IPS DF 6.9 (cell line): ENCODE measurements around the gene TMEM259.

ENCODE experiments used
- DNase-seq: peaks from one replicate; pipeline ENCODE4 v3.0.0-alpha.2; 2013; ENCODE audit warnings: low read depth, low spot score
- H3K27ac ChIP-seq: one replicate; pipeline ENCODE4 v1.5.1; 2013; ENCODE audit warnings: low read length, control low read depth
- H3K27me3 ChIP-seq: 2 replicates; pipeline ENCODE4 v1.6.1; 2013; ENCODE audit warnings: mild to moderate bottlenecking, low read length; ENCODE audit not compliant: control insufficient read depth, insufficient read depth
- H3K36me3 ChIP-seq: 2 replicates; pipeline ENCODE4 v1.6.1; 2013; ENCODE audit warnings: low read length; ENCODE audit not compliant: control insufficient read depth, insufficient read depth
- H3K4me1 ChIP-seq: 2 replicates; pipeline ENCODE4 v1.6.1; 2013; ENCODE audit warnings: low read length; ENCODE audit not compliant: control insufficient read depth, insufficient read depth
- H3K4me3 ChIP-seq: 2 replicates; pipeline ENCODE4 v1.5.1; 2013; ENCODE audit warnings: mild to moderate bottlenecking, low read length
- H3K9me3 ChIP-seq: 2 replicates; pipeline ENCODE4 v1.6.1; 2013; ENCODE audit warnings: low read length, inconsistent platforms; ENCODE audit not compliant: control insufficient read depth, insufficient read depth
- WGBS: extraction: QIAGEN DNeasy Blood & Tissue Kit; methylation state at CpG from one replicate; pipeline ENCODE4 v1.1.7; 2013; ENCODE audit warnings: mixed read lengths, missing lambda C conversion rate; ENCODE audit not compliant: insufficient read length, insufficient coverage; 5-methylcytosine and 5-hydroxymethylcytosine counted together

TMEM259 gene

DNA sequence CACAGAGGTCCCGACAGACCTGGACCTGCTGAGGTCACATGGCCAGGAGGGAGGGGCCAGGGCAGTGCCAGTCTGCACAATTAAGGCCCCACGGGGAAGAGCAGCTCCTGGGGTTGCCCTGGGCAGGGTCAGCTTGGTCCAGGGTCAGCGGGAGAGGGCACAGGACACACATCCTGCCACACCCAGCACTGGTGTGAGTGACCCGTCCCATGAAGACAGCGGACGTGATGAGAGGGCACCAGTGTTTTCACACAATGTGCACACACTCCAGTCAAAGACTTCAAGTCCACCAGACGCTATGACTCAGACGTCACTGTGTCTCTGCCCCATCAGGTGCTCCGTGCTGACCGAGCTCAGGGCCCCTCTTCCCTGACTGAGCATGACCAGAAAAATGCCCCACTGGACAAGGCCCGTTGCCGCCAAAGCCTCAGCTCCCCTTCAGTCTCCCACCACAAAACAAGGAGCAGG lies 4.2 kb downstream of the TMEM259 start:
- Histone ChIP-seq H3K9me3 (no peaks in the 10 kb centered on the region), H3K27me3 (no peaks in the 10 kb centered on the region), H3K4me3 (no peak overlapping the region), H3K27ac (no peak overlapping the region), H3K4me1 (peaks cover 18% of the 10 kb centered on the region), H3K36me3 (peaks cover 21% of the 10 kb centered on the region; the same call in 1 of the 2 replicates)
- no CpG with 5 or more reads among the region's 12 CpGs for WGBS
- no peak for DNase-seq

DNA sequence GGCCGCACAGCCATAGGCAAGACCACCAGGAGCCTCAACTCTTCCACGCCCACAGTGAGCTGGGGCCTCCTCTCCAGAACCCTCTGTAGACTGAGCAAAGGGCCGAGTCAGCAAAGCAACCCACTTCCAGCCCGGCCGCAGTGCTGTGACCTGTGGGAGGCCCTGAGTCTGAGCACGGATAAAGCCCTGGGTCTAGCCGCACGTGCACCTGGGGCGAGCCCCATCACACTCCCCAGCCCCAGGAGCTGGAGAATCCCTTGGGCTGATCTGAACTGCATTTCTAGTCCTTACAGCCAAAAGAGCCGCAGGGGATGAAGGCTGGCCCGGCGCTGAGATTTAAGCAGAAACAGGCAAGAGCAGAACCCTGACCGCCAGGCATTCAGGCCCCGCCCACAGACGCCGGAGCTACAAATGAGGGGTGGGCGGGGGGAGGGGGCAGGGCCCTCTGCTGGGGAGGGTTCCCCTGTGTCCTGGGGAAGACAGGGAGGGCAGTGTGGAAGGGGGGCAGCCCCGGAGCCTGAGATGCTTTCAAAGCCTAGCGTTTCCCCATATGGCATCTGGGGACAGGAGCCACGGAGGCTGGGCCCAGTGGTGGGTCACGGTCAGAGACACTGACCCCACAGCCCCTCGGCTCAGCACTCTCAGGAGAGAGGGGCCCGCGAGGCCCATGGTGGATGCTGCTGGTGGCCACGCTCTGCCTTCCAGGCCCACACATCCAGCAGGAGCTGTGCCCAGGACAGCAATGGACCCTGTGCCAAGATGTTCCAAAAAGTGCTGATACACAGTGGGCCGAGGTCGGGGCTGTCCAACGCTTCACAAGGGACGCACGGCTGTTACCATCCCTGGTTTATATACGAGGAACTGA lies 4.9 kb downstream of the TMEM259 start:
- no CpG with 5 or more reads among the region's 31 CpGs for WGBS
- H3K4me1 ChIP-seq = peaks cover 18% of the 10 kb centered on the region
- H3K27me3 ChIP-seq = no peaks in the 10 kb centered on the region
- H3K36me3 ChIP-seq = peaks cover 26% of the 10 kb centered on the region
- H3K4me3 ChIP-seq = no peak overlapping the region
- DNase-seq = no peak
- no peak overlapping the region for H3K27ac ChIP-seq
- no peaks in the 10 kb centered on the region for H3K9me3 ChIP-seq

DNA sequence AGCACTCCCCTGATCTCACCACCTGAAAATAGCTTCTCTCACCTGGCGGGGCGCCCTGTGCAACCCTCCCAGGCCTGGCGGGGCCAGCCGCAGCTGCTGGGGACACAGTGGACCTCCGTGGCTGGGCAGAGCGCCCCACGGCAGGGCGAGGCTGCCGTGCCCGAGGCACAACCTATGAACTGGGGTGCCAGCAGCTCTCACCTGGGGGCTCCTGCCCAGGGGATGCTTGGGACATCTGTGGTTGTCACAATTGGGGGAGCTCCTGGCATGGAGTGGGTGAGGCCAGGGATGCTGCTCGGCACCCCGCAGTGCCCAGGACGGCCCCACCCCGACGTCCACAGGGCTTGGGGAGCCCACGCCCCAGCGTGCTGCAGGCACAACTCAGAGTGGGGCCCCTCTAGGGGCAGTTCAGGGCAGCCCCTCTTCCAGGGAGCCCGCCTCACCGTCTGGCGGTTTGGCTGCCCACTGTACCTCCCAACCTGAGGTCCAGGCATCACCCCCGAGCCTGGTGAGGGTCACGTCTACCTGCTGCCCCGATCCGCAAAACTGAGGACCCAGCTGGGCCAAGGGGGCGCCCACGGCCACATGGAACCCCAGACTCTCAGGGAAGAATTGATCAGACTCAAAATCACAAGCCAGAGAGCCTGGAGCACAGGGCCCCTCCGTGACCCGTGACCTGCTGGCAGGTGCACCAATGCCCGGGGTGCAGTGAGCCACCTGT lies 5.7 kb downstream of the TMEM259 start:
- Histone ChIP-seq H3K4me1 (peaks cover 18% of the 10 kb centered on the region), H3K36me3 (peaks cover 32% of the 10 kb centered on the region), H3K4me3 (no peak overlapping the region), H3K27ac (no peak overlapping the region), H3K9me3 (no peaks in the 10 kb centered on the region), H3K27me3 (no peaks in the 10 kb centered on the region)
- no CpG with 5 or more reads among the region's 29 CpGs for WGBS
- DNase-seq = no peak

GRCh38 chr19:1014161-1015060 lies 6.5 kb downstream of the TMEM259 start:
- no peaks in the 10 kb centered on the region for H3K27me3 ChIP-seq
- peaks cover 13% of the 10 kb centered on the region for H3K4me1 ChIP-seq
- no peak overlapping the region for H3K4me3 ChIP-seq
- H3K9me3 ChIP-seq = no peaks in the 10 kb centered on the region
- H3K27ac ChIP-seq = no peak overlapping the region
- WGBS = no CpG with 5 or more reads among the region's 49 CpGs
- DNase-seq = no peak
- H3K36me3 ChIP-seq = peaks cover 35% of the 10 kb centered on the region

DNA sequence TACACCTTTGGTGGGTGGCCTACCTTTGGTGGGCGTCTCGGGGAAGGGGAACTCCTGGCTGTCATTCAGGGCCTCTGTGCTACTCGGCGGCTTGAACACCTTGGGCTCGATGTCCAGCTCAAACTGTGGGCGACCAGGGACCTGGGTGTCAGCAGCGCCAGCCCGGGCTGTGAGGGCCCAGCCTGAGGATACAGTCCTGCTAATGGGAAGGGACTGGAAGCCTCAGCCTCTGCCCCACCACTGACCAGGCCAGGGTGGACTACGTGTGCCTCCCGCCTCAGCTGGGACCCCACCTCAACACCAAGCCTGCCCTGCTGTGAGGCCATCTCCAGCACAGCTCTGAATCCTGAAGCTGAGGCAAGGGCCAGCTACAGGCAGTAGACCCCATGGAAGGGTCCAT lies 7.7 kb downstream of the TMEM259 start:
- peaks cover 11% of the 10 kb centered on the region for H3K4me1 ChIP-seq
- H3K27ac ChIP-seq = no peak overlapping the region
- no peaks in the 10 kb centered on the region for H3K9me3 ChIP-seq
- no peak for DNase-seq
- H3K36me3 ChIP-seq = peaks cover 35% of the 10 kb centered on the region
- no peaks in the 10 kb centered on the region for H3K27me3 ChIP-seq
- no peak overlapping the region for H3K4me3 ChIP-seq
- WGBS = no CpG with 5 or more reads among the region's 10 CpGs

DNA sequence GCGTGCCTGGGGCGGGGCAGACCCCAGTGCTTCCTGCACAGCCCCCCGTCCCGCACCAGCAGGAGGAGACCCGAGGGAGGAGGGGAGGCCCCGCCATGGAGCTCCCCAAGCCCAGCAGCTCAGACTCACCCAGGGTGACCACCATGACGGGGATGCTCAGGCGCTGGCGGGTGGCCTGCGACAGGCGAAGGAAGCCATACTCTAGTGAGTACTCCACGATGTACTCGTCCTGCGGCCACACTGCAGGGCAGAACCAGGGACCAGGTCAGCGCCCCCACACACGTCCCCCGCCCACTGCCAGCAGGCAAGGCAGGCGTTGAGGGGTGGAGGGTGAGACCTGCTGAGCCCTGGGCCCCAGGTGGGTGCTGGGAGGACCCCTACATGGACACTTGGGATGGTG lies 8.6 kb downstream of the TMEM259 start:
- no peak for DNase-seq
- no peak overlapping the region for H3K4me3 ChIP-seq
- no peak overlapping the region for H3K27ac ChIP-seq
- H3K9me3 ChIP-seq = no peaks in the 10 kb centered on the region
- H3K4me1 ChIP-seq = peaks cover 10% of the 10 kb centered on the region
- no CpG with 5 or more reads among the region's 18 CpGs for WGBS
- no peaks in the 10 kb centered on the region for H3K27me3 ChIP-seq
- H3K36me3 ChIP-seq = peaks cover 35% of the 10 kb centered on the region

GRCh38 chr19:1011831-1012333 lies 9.0 kb downstream of the TMEM259 start:
- no CpG with 5 or more reads among the region's 36 CpGs for WGBS
- Histone ChIP-seq H3K36me3 (peaks cover 35% of the 10 kb centered on the region), H3K4me1 (peaks cover 6% of the 10 kb centered on the region), H3K27ac (no peak overlapping the region), H3K4me3 (no peak overlapping the region), H3K27me3 (no peaks in the 10 kb centered on the region), H3K9me3 (no peaks in the 10 kb centered on the region)
- no peak for DNase-seq

DNA sequence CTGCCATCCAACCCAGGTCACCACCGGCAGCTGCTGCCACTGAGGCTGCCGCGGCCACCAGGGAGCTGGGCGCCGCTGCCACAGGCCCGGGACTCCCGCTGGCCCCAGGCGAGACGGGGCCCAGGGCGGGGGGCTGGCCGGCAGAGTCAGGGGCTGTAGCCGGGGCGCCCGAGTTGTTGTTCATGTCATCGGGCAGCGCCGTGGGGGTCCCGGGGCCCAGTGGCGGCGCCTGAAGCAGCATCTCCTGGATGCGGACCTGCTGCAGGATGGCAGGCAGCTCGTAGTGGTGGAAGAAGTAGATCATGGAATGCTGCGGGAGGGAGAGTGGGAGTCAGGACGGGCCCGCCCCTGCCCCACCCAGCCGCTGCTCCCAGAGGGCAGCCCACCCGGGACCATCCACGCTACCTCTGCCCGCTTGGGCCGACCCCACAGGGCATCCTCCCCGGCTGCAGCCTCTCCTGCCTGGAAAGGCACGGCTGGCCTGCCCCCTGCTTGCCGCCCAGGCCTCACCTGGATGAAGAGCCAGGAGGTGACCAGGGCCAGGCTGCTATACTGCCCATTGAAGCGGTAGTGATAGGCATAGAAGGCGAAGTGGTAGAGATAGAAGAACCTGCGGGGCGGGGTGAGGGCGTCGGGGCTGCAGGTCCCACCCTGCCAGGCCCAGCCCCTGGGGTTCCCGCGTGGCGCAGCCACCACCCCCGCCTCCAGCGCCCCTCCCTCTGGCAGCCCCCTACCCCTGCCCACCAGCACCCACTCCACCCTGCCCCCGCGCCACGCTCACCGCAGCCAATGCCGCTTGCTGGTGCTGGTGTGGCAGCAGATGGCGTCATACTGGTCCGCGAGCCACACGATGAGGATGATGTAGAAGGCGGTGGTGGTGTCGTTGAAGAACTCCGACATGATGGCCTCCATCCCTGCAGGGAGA lies 10.1 kb downstream of the TMEM259 start:
- peaks cover 35% of the 10 kb centered on the region for H3K36me3 ChIP-seq
- no peak for DNase-seq
- no peak overlapping the region for H3K27ac ChIP-seq
- no peaks in the 10 kb centered on the region; the same call in 1 of the 2 replicates for H3K4me1 ChIP-seq
- H3K4me3 ChIP-seq = no peak overlapping the region
- WGBS = no CpG with 5 or more reads among the region's 56 CpGs
- H3K27me3 ChIP-seq = no peaks in the 10 kb centered on the region
- H3K9me3 ChIP-seq = no peaks in the 10 kb centered on the region

- Histone ChIP-seq H3K27me3 (no peaks in the 10 kb centered on the region), H3K4me1 (no peaks in the 10 kb centered on the region; the same call in 1 of the 2 replicates), H3K36me3 (peaks cover 35% of the 10 kb centered on the region), H3K4me3 (no peak overlapping the region), H3K9me3 (no peaks in the 10 kb centered on the region), H3K27ac (no peak overlapping the region)
- no CpG with 5 or more reads among the region's 29 CpGs for WGBS
- no peak for DNase-seq
Measured at GRCh38 chr19:1009981-1010538, 10.9 kb downstream of the TMEM259 start.
